IMR-90 (cell line): ENCODE results near the gene MED12L. TPM values are rescaled to one million over a fixed set of nuclear protein-coding genes. Genes with fewer than 3 reads are reported as not detected.
A peak's percentile ranks its signal among the peaks of the same experiment; 100 is the strongest.

ENCODE experiments used
- ATAC-seq: fragments of 200-7000 bp; cut with Tn5 transposase; 2 replicates; pipeline ENCODE4 v1.9.1; 2020; ENCODE audit warnings: low read depth, mild to moderate bottlenecking, moderate library complexity
- BruUV-seq: library from RNA; stranded (reverse); fragments of 400-500 nt; replicated peaks from 2 replicates; lab custom pipeline; 2021; lab: Mats Ljungman, UMichigan
- CTCF ChIA-PET: fragments of 300-600 bp; formaldehyde crosslinking; extraction: SDS; loops from one replicate; lab custom pipeline; 2021; ENCODE audit warnings: antibody characterized with exemption; lab: Yijun Ruan, JAX
- POLR2A ChIA-PET: fragments of 300-600 bp; sonication (Branson Sonifier 250); formaldehyde crosslinking; loops from one replicate; lab custom pipeline; 2022; ENCODE audit warnings: antibody characterized with exemption; ENCODE audit not compliant: unreplicated experiment; lab: Charles Lee
- DNase-seq: peaks from one replicate; pipeline ENCODE4 v3.0.0; 2013
- H2AFZ ChIP-seq: replicated peaks from 2 replicates; pipeline ENCODE3; 2013; ENCODE audit warnings: low read length, mild to moderate bottlenecking; ENCODE audit not compliant: poor library complexity
- H2AK5ac ChIP-seq: 2 replicates; pipeline ENCODE4 v1.6.1; 2013; ENCODE audit warnings: low read depth, low read length, inconsistent platforms
- H2AK9ac ChIP-seq: replicated peaks from 2 replicates; pipeline ENCODE3; 2013; ENCODE audit warnings: mild to moderate bottlenecking, low read depth, low read length, moderate library complexity; ENCODE audit not compliant: poor library complexity
- H2BK120ac ChIP-seq: 2 replicates; pipeline ENCODE4 v1.6.1; 2013; ENCODE audit warnings: low read depth, low read length, inconsistent platforms
- H2BK15ac ChIP-seq: 3 replicates; pipeline ENCODE4 v1.6.1; 2013; ENCODE audit warnings: low read depth, low read length, inconsistent platforms
- H2BK20ac ChIP-seq: 2 replicates; pipeline ENCODE4 v1.6.1; 2013; ENCODE audit warnings: low read depth, mild to moderate bottlenecking, inconsistent platforms, low read length, moderate library complexity
- H2BK5ac ChIP-seq: 2 replicates; pipeline ENCODE4 v1.6.1; 2013; ENCODE audit warnings: mild to moderate bottlenecking, low read depth, low read length, inconsistent platforms; ENCODE audit not compliant: poor library complexity, severe bottlenecking
- H3K14ac ChIP-seq: replicated peaks from 2 replicates; pipeline ENCODE4 v1.6.1; 2013; ENCODE audit warnings: low read depth, low read length, inconsistent platforms
- H3K18ac ChIP-seq: 2 replicates; pipeline ENCODE4 v1.6.1; 2013; ENCODE audit warnings: low read depth, low read length, control low read depth
- H3K23ac ChIP-seq: 2 replicates; pipeline ENCODE4 v1.6.1; 2013; ENCODE audit warnings: low read depth, low read length, inconsistent platforms
- H3K27ac ChIP-seq: 2 replicates; pipeline ENCODE4 v1.5.1; 2013; ENCODE audit warnings: mild to moderate bottlenecking, control low read depth, low read length; ENCODE audit not compliant: insufficient read depth
- H3K27me3 ChIP-seq: 2 replicates; pipeline ENCODE4 v1.6.1; 2013; ENCODE audit warnings: low read length; ENCODE audit not compliant: control insufficient read depth, insufficient read depth
- H3K36me3 ChIP-seq: 2 replicates; pipeline ENCODE4 v1.6.1; 2013; ENCODE audit warnings: low read length, mixed read lengths; ENCODE audit not compliant: control insufficient read depth, insufficient read depth
- H3K4ac ChIP-seq: 2 replicates; pipeline ENCODE4 v1.6.1; 2013; ENCODE audit warnings: low read depth, low read length, inconsistent platforms
- H3K4me1 ChIP-seq: 2 replicates; pipeline ENCODE4 v1.6.1; 2013; ENCODE audit warnings: low read length, mixed read lengths; ENCODE audit not compliant: control insufficient read depth, insufficient read depth
- H3K4me2 ChIP-seq: 2 replicates; pipeline ENCODE4 v1.6.1; 2013; ENCODE audit warnings: low read depth, mild to moderate bottlenecking, control low read depth, low read length, moderate library complexity
- H3K4me3 ChIP-seq: 2 replicates; pipeline ENCODE4 v1.5.1; 2013; ENCODE audit warnings: low read depth, mild to moderate bottlenecking, control low read depth, low read length, moderate library complexity; ENCODE audit not compliant: insufficient read depth
- H3K56ac ChIP-seq: 2 replicates; pipeline ENCODE4 v1.6.1; 2013; ENCODE audit warnings: low read length, inconsistent platforms; ENCODE audit not compliant: insufficient read depth; ENCODE audit errors: extremely low read depth
- H3K79me1 ChIP-seq, 2 experiments: 2 replicates each; pipeline ENCODE4 v1.6.1; 2013; ENCODE audit warnings: low read length in 2 of 2, inconsistent platforms in 1 of 2, low read depth in 1 of 2
- H3K9ac ChIP-seq: 2 replicates; pipeline ENCODE4 v1.6.1; 2013; ENCODE audit warnings: low read depth, low read length, control low read depth
- H3K9me1 ChIP-seq: 2 replicates; pipeline ENCODE4 v1.6.1; 2013; ENCODE audit warnings: low read length, inconsistent platforms; ENCODE audit not compliant: insufficient read depth
- H3K9me3 ChIP-seq: 2 replicates; pipeline ENCODE4 v1.6.1; 2013; ENCODE audit warnings: low read length; ENCODE audit not compliant: control insufficient read depth, insufficient read depth
- H4K20me1 ChIP-seq: 2 replicates; pipeline ENCODE4 v1.6.1; 2013; ENCODE audit warnings: low read length, inconsistent platforms; ENCODE audit not compliant: insufficient read depth
- H4K5ac ChIP-seq: 2 replicates; pipeline ENCODE4 v1.6.1; 2013; ENCODE audit warnings: mild to moderate bottlenecking, low read depth, low read length, control low read depth
- H4K8ac ChIP-seq, 2 experiments: 2 replicates each; pipeline ENCODE4 v1.6.1; 2013; ENCODE audit warnings: low read depth in 2 of 2, low read length in 2 of 2, control low read depth in 1 of 2, inconsistent platforms in 1 of 2
- H4K91ac ChIP-seq: 2 replicates; pipeline ENCODE4 v1.6.1; 2013; ENCODE audit warnings: low read depth, low read length, inconsistent platforms; ENCODE audit not compliant: insufficient read depth
- BHLHE40 ChIP-seq: fragments of 150-350 bp; IDR thresholded peaks from 2 replicates; pipeline ENCODE4 v1.6.1; 2016; ENCODE audit warnings: mild to moderate bottlenecking, low read depth, low read length
- CHD1 ChIP-seq: IDR thresholded peaks from 2 replicates; pipeline ENCODE4 v1.6.1; 2012; ENCODE audit warnings: low read depth, low read length, improper control_type of control experiment
- POLR2A ChIP-seq: IDR thresholded peaks from 2 replicates; pipeline ENCODE4 v1.6.1; 2012; ENCODE audit warnings: mild to moderate bottlenecking, low read depth, low read length
- WGBS, 2 experiments: methylation state at CpG; one replicate each; pipeline versions ENCODE4 v1.1.5 to v1.1.7; 2013; ENCODE audit warnings: missing lambda C conversion rate in 2 of 2; ENCODE audit not compliant: insufficient read length in 1 of 2; ENCODE audit errors: extremely low coverage in 2 of 2; 5-methylcytosine and 5-hydroxymethylcytosine counted together
- dilution Hi-C: fragments of 300-500 bp; cut with HindIII; formaldehyde crosslinking; loops from one replicate; pipeline ENCODE4 v1.14.3; 2018; ENCODE audit warnings: low sequenced_read_pairs; ENCODE audit not compliant: unreplicated experiment
- in situ Hi-C: fragments of 300-500 bp; cut with MboI; formaldehyde crosslinking; loops from 3 replicates; pipeline ENCODE4 v1.14.3; 2019; ENCODE audit warnings: low sequenced_read_pairs, inconsistent platforms, mixed read lengths
- intact Hi-C: fragments of 100-400 bp; cut with micrococcal nuclease; formaldehyde crosslinking; loops from 2 replicates; pipeline ENCODE4 v1.10.0; 2022
- polyA plus RNA-seq, 3 experiments: library from polyadenylated mRNA; depleted of rRNA; stranded (reverse); fragments of >200 nt; gene quantifications; 2 replicates each; pipeline ENCODE4 v1.2.3, GENCODE V29; 2012; ENCODE audit warnings: low replicate concordance in 1 of 3
- total RNA-seq: library from RNA; depleted of rRNA; stranded (reverse); fragments of >200 nt; gene quantifications from 2 replicates; pipeline ENCODE4 v1.2.3, GENCODE V29; 2012

Gene MED12L
- total and polyA plus RNA-seq, 2 of the 4 experiments (the other 2 are of a cell fraction), result 0.05 to 0.18 TPM

- Histone ChIP-seq H2AFZ (no peak overlapping the region), H3K4me2 (no peak overlapping the region), H4K5ac (no peak overlapping the region), H3K56ac (no peak overlapping the region), H2BK120ac (peak overlapping the region; percentile 53; the same call in 1 of the 2 replicates), H3K4me3 (no peak overlapping the region), H3K79me1 (no peaks in the 10 kb centered on the region), H3K36me3 (no peaks in the 10 kb centered on the region), H4K8ac (no peak overlapping the region), H3K14ac (no peak overlapping the region; the same call in 1 of the 2 replicates), H3K27ac (no peak overlapping the region; the same call in 1 of the 2 replicates), H2BK5ac (peak overlapping the region; percentile 46), H3K9me1 (peaks cover 6% of the 10 kb centered on the region; the same call in 1 of the 2 replicates), H3K27me3 (no peaks in the 10 kb centered on the region), H2AK5ac (no peak overlapping the region), H4K20me1 (no peaks in the 10 kb centered on the region), H3K23ac (no peak overlapping the region), H2BK20ac (peak overlapping the region; percentile 68; the same call in 1 of the 2 replicates), H3K4ac (no peak overlapping the region), H4K91ac (no peak overlapping the region), H3K9ac (no peak overlapping the region), H3K4me1 (peaks cover 9% of the 10 kb centered on the region), H3K18ac (no peak overlapping the region), H3K9me3 (peaks cover 5% of the 10 kb centered on the region), H2BK15ac (0 out of 3 replicates have a peak overlapping the region, but pooled peaks have one; percentile 56), H2AK9ac (no peak overlapping the region)
- TF ChIP-seq CHD1 (no peak), POLR2A (no peak), BHLHE40 (no peak)
- dilution Hi-C loops, result no loop called here
- no peak for ATAC-seq
- WGBS, 2 experiments, result no CpG with 5 or more reads among the region's 2 CpGs
- in situ Hi-C loops, result no loop called here
- peak; percentile 56 for DNase-seq
- BruUV-seq, result no TSS peak
- POLR2A ChIA-PET, result no interaction called here
- CTCF ChIA-PET, result no interaction called here
- intact Hi-C loops, result no loop called here
Measured at GRCh38 chr3:151315136-151315535, 229.7 kb downstream of the MED12L start.
